ENCODE data around the gene GPR160. TPM values are rescaled to one million over a fixed set of nuclear protein-coding genes. Genes with fewer than 3 reads are reported as not detected.

The GPR160 gene
- total RNA-seq, 4 donors from 2014 or later = 0.62 to 2.1 (median 1.2) TPM

DNA sequence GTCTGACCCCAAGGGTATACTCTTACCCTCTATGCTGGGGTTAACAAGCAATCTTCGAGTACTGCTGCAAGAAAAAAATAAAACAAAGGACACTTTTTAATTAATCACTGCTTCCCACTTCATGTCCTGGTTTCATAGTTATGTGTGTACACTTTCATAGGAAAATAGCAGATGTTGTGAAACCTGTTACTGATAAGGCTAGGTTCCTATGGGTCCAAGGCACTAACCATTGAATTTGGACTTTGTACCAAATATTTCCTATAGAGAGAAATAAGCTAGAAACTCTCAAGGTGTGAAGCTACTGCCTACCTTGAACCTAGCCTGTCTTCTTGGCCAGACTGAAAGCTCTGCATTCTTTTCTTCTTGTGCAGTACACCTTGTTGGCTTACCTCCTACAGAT lies 14.6 kb upstream of the GPR160 start:
- Histone ChIP-seq H3K9me3 (no peaks in the 10 kb centered on the region), H3K36me3 (no peaks in the 10 kb centered on the region), H3K27me3 (no peaks in the 10 kb centered on the region), H3K4me1 (no peaks in the 10 kb centered on the region), H3K27ac (no peak overlapping the region), H3K4me3 (no peak overlapping the region)
- no peak for DNase-seq
- intact Hi-C loops (cut with DNase I; ENCODE audit: low total_unique reads) (no loop called here), in situ Hi-C loops (cut with MboI; ENCODE audit: low sequenced_read_pairs in 4 of 4) (no loop called here)
- TF ChIP-seq, protein P1, sequence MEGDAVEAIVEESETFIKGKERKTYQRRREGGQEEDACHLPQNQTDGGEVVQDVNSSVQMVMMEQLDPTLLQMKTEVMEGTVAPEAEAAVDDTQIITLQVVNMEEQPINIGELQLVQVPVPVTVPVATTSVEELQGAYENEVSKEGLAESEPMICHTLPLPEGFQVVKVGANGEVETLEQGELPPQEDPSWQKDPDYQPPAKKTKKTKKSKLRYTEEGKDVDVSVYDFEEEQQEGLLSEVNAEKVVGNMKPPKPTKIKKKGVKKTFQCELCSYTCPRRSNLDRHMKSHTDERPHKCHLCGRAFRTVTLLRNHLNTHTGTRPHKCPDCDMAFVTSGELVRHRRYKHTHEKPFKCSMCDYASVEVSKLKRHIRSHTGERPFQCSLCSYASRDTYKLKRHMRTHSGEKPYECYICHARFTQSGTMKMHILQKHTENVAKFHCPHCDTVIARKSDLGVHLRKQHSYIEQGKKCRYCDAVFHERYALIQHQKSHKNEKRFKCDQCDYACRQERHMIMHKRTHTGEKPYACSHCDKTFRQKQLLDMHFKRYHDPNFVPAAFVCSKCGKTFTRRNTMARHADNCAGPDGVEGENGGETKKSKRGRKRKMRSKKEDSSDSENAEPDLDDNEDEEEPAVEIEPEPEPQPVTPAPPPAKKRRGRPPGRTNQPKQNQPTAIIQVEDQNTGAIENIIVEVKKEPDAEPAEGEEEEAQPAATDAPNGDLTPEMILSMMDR (IDR thresholded peaks at IDR 0.05 in 4 of 5, conservative IDR thresholded peaks at IDR 0.05 in 1 of 5) = no peak
- TF ChIP-seq POLR2A (IDR thresholded peaks at IDR 0.05) = no peak
- ATAC-seq = no peak

DNA sequence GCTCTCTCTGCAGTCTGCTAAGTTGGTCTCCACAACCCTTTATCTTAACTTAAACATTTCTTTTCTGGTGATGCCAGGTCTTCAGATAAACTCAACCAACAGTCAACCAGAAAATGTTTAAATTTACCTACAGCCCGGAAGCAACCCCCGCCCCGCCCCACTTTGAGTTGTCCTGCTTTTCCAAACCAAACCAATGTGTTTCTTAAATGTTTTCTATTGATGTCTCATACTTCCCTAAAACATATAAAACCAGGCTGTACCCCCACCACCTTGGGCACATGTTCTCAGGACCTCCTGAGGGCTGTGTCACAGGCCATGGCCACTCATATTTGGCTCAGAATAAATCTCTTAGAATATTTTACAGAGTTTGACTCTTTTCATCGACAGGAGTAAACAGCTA lies 13.2 kb upstream of the GPR160 start:
- ATAC-seq = no peak
- DNase-seq = no peak
- intact Hi-C loops (cut with DNase I; ENCODE audit: low total_unique reads) = no loop called here

DNA sequence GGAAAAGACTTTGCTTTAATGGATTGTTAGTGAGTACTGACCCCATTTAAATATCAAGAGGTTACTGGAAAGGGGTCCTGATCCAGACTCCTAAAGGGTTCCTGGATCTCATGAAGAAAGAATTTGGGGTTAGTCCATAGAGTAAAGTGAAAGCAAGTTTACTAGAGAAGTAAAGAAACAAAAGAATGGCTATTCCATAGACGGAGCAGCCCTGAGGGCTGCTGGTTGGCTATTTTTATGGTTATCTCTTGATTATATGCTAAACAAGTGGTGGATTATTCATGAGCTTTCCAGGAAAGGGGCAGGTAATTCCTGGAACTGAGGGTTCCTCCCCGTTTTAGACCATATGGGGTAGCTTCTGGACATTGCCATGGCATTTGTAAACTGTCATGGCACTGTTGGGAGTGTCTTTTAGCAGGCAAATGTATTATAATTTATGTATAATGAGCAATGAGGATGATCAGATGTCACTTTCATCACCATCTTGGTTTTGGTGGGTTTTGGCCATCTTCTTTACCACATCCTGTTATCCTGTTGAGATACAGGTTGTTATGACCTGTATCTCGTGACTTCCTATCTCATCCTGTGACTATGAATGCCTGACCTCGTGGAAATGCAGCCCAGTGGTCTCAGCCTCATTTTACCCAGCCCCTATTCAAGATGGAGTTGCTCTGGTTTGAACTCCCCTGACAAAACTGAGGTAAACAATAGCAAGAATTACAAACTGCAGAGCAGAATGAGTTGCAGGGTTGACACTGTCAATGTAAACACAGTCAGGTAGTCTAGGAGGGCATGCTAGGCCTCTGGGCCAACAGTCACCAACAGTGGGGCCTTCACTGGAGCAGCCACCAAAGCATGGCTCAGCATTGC lies 10.3 kb upstream of the GPR160 start:
- no peak overlapping the region for H3K4me3 ChIP-seq
- intact Hi-C loops (cut with DNase I; ENCODE audit: low total_unique reads) = no loop called here
- H3K4me1 ChIP-seq = no peaks in the 10 kb centered on the region
- no peak for ATAC-seq
- no peaks in the 10 kb centered on the region for H3K9me3 ChIP-seq
- H3K27ac ChIP-seq = no peak overlapping the region
- no peak for DNase-seq
- H3K36me3 ChIP-seq = no peaks in the 10 kb centered on the region
- TF ChIP-seq, protein P1 (IDR thresholded peaks at IDR 0.05 in 4 of 5, conservative IDR thresholded peaks at IDR 0.05 in 1 of 5) = no peak
- TF ChIP-seq POLR2A (IDR thresholded peaks at IDR 0.05) = no peak
- no peaks in the 10 kb centered on the region for H3K27me3 ChIP-seq
- in situ Hi-C loops (cut with MboI; ENCODE audit: low sequenced_read_pairs in 4 of 4) = no loop called here

More for the DNA sequence above, 13.2 kb upstream of the GPR160 start:
- in situ Hi-C loops (cut with MboI; ENCODE audit: low sequenced_read_pairs in 4 of 4) = no loop called here
- no peaks in the 10 kb centered on the region for H3K4me1 ChIP-seq
- H3K9me3 ChIP-seq = no peaks in the 10 kb centered on the region
- no peak overlapping the region for H3K27ac ChIP-seq
- TF ChIP-seq POLR2A (IDR thresholded peaks at IDR 0.05) = no peak
- TF ChIP-seq, protein P1 (IDR thresholded peaks at IDR 0.05 in 4 of 5, conservative IDR thresholded peaks at IDR 0.05 in 1 of 5) = no peak
- no peaks in the 10 kb centered on the region for H3K36me3 ChIP-seq
- no peaks in the 10 kb centered on the region for H3K27me3 ChIP-seq
- H3K4me3 ChIP-seq = no peak overlapping the region

DNA sequence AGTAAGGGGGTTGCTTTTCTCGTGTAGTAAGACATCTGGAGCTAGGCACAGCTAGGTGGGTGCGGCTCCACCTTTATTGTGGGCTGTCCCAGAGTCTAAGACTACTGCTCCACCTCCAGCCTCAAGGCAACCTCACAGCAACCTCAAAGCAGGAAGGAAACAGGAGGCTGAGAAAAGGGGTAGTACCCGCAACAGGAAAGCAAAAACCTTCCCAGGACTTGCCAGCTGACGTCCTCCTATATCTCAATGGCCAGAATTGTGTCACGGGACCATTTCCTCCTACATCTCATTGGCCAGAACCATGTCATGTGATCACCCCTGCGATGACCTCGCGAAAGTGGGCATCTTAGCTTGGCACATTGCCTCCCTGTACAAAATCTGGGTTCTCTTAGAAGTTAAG lies 4.3 kb upstream of the GPR160 start:
- Histone ChIP-seq H3K27me3 (peaks cover 10 to 13% (median 12%) of the 10 kb centered on the region in 3 donors), H3K27ac (no peak overlapping the region), H3K36me3 (no peaks in the 10 kb centered on the region), H3K9me3 (no peaks in the 10 kb centered on the region), H3K4me3 (no peak overlapping the region), H3K4me1 (no peaks in the 10 kb centered on the region)
- TF ChIP-seq, protein P1 (IDR thresholded peaks at IDR 0.05 in 4 of 5, conservative IDR thresholded peaks at IDR 0.05 in 1 of 5) = no peak
- TF ChIP-seq POLR2A (IDR thresholded peaks at IDR 0.05) = no peak
- in situ Hi-C loops (cut with MboI; ENCODE audit: low sequenced_read_pairs in 4 of 4) = no loop called here
- DNase-seq = no peak
- ATAC-seq = no peak
- intact Hi-C loops (cut with DNase I; ENCODE audit: low total_unique reads) = no loop called here
